ENCODE measurements around the gene RSPH3.
"Not testable (repeated sequence)": the region's sequence is repeated elsewhere in the genome, so short reads cannot be mapped to it uniquely, and the experiment has no call there.

Gene RSPH3

GRCh38 chr6:158999666-159000403, at the start of gene RSPH3:
Gene RSPH3 (minus strand): TSS chr6:159000202. CDS start chr6:158999550, 652 bp downstream.
- DNase-seq, result peak; percentile 96

GRCh38 chr6:159047891-159048685, 48.1 kb upstream of the RSPH3 start:
- DNase-seq, result no peak

- DNase-seq, result no peak
Measured at GRCh38 chr6:159045801-159046200, 45.8 kb upstream of the RSPH3 start.

GRCh38 chr6:159044899-159045727, 45.1 kb upstream of the RSPH3 start, which contains the start of gene TAGAP:
Gene TAGAP (minus strand): TSS chr6:159044991. CDS start chr6:159044146, 845 bp downstream.
- DNase-seq, result peak; percentile 51

- DNase-seq, result no peak
Measured at GRCh38 chr6:159043947-159044346, 43.9 kb upstream of the RSPH3 start.

GRCh38 chr6:159043251-159043650, 43.2 kb upstream of the RSPH3 start:
- no peak for DNase-seq

- DNase-seq, result no peak
Measured at GRCh38 chr6:159042826-159043181, 42.8 kb upstream of the RSPH3 start.

GRCh38 chr6:159042003-159042825, 42.2 kb upstream of the RSPH3 start:
- peak; percentile 48 for DNase-seq

GRCh38 chr6:159041181-159041580, 41.2 kb upstream of the RSPH3 start:
- DNase-seq, result no peak

GRCh38 chr6:159039885-159040258, 39.9 kb upstream of the RSPH3 start:
- no peak for DNase-seq

GRCh38 chr6:159038914-159039884, 39.2 kb upstream of the RSPH3 start:
- DNase-seq, result no peak

GRCh38 chr6:159038318-159038717, 38.3 kb upstream of the RSPH3 start:
- not testable (repeated sequence) for DNase-seq

- no peak for DNase-seq
Measured at GRCh38 chr6:159037756-159038290, 37.8 kb upstream of the RSPH3 start.

- DNase-seq, result no peak
Measured at GRCh38 chr6:159036673-159037072, 36.7 kb upstream of the RSPH3 start.

GRCh38 chr6:159035891-159036290, 35.9 kb upstream of the RSPH3 start:
- DNase-seq, result no peak

- no peak for DNase-seq
Measured at GRCh38 chr6:159033160-159034049, 33.4 kb upstream of the RSPH3 start.

- no peak for DNase-seq
Measured at GRCh38 chr6:159031846-159032245, 31.8 kb upstream of the RSPH3 start.

- no peak for DNase-seq
Measured at GRCh38 chr6:159030168-159030567, 30.2 kb upstream of the RSPH3 start.

- DNase-seq, result not testable (repeated sequence)
Measured at GRCh38 chr6:159025224-159025623, 25.2 kb upstream of the RSPH3 start.

- no peak for DNase-seq
Measured at GRCh38 chr6:159023893-159024292, 23.9 kb upstream of the RSPH3 start.
